T-cell (primary cell): Measurements from ENCODE around the gene GOLPH3. TPM values are rescaled to one million over a fixed set of nuclear protein-coding genes. Genes with fewer than 3 reads are reported as not detected.

Experiments
- ATAC-seq, 4 experiments: fragments of 200-7000 bp in 3 of 4; fragments of 150-1000 bp in 1 of 4; cut with Tn5 transposase; replicated peaks in 1 of 4; 1 replicate in 3 of 4; 2 replicates in 1 of 4; pipeline ENCODE4 v1.10.0; 2021; ENCODE audit warnings: moderate library complexity in 3 of 4, mild to moderate bottlenecking in 2 of 4, moderate number of reproducible peaks in 1 of 4
- CTCF ChIA-PET, 2 donors: fragments of 300-600 bp; sonication (Branson Sonifier 250); formaldehyde crosslinking; loops; one replicate each; lab custom pipeline; 2022; ENCODE audit warnings: antibody characterized with exemption in 2 of 2; lab: Charles Lee
- POLR2A ChIA-PET, 2 donors: fragments of 300-600 bp; sonication (Branson Sonifier 250); formaldehyde crosslinking; loops; one replicate each; lab custom pipeline; 2022; ENCODE audit warnings: antibody characterized with exemption in 2 of 2; lab: Charles Lee
- DNase-seq, 35 experiments: peaks; one replicate each; pipeline versions ENCODE4 v3.0.0 to v3.0.0-alpha.2; 2013 to 2023
- H3K27ac ChIP-seq: one replicate; pipeline ENCODE4 v1.5.1; 2013; ENCODE audit warnings: low read length
- H3K27me3 ChIP-seq, 2 experiments: replicated peaks in 1 of 2; 1 replicate in 1 of 2; 2 replicates in 1 of 2; pipeline versions ENCODE4 v1.6.1 to v1.7.0; 2013; ENCODE audit warnings: low read length in 1 of 2, mixed read lengths in 1 of 2; ENCODE audit not compliant: control insufficient read depth in 2 of 2, insufficient read depth in 2 of 2; ENCODE audit errors: extremely low read depth in 1 of 2
- H3K36me3 ChIP-seq, 2 donors: 1 replicate in 1 of 2; 2 replicates in 1 of 2; pipeline versions ENCODE4 v1.6.1 to v1.7.0; 2013; ENCODE audit warnings: low read length in 1 of 2; ENCODE audit not compliant: control insufficient read depth in 2 of 2, insufficient read depth in 1 of 2; ENCODE audit errors: extremely low read depth in 1 of 2
- H3K4me1 ChIP-seq, 2 experiments: 1 replicate in 1 of 2; 2 replicates in 1 of 2; pipeline versions ENCODE4 v1.6.1 to v1.7.0; 2013; ENCODE audit warnings: low read length in 2 of 2, mixed read lengths in 1 of 2; ENCODE audit not compliant: insufficient read depth in 2 of 2, control insufficient read depth in 1 of 2; ENCODE audit errors: extremely low read depth in 1 of 2
- H3K4me3 ChIP-seq, 2 donors: 1 replicate in 1 of 2; 2 replicates in 1 of 2; pipeline versions ENCODE4 v1.5.1 to v1.7.0; 2013; ENCODE audit warnings: mild to moderate bottlenecking in 2 of 2, low read length in 1 of 2, moderate library complexity in 1 of 2; ENCODE audit not compliant: control insufficient read depth in 1 of 2; ENCODE audit errors: extremely low read depth in 1 of 2
- H3K9me3 ChIP-seq: 2 replicates; pipeline ENCODE4 v1.7.0; 2013
- H3K27ac Mint-ChIP-seq, 2 donors: one replicate each; pipeline ENCODE4 v1.8.0; 2020 to 2021; ENCODE audit warnings: mild to moderate bottlenecking in 2 of 2, mixed read lengths in 2 of 2
- H3K27me3 Mint-ChIP-seq, 2 donors: one replicate each; pipeline ENCODE4 v1.8.0; 2021 to 2022; ENCODE audit warnings: mixed read lengths in 2 of 2
- H3K36me3 Mint-ChIP-seq: one replicate; pipeline ENCODE4 v1.8.0; 2021; ENCODE audit warnings: mixed read lengths
- H3K4me1 Mint-ChIP-seq, 3 donors: one replicate each; pipeline ENCODE4 v1.8.0; 2020 to 2022; ENCODE audit warnings: mixed read lengths in 3 of 3, mild to moderate bottlenecking in 1 of 3
- H3K4me3 Mint-ChIP-seq, 3 donors: one replicate each; pipeline ENCODE4 v1.8.0; 2020 to 2022; ENCODE audit warnings: mild to moderate bottlenecking in 3 of 3, mixed read lengths in 3 of 3, moderate library complexity in 3 of 3
- H3K9me3 Mint-ChIP-seq, 3 donors: one replicate each; pipeline ENCODE4 v1.8.0; 2020 to 2022; ENCODE audit warnings: mixed read lengths in 3 of 3
- WGBS: methylation state at CpG from one replicate; pipeline ENCODE4 v1.1.5; 2013; ENCODE audit warnings: missing lambda C conversion rate; ENCODE audit not compliant: insufficient coverage; 5-methylcytosine and 5-hydroxymethylcytosine counted together
- total RNA-seq, 35 experiments: library from RNA in 6 of 35; stranded (reverse) in 6 of 35; fragments of 120-200 nt in 1 of 35; gene quantifications; one replicate each; pipeline versions ENCODE4 v1.2.1 to v1.2.4 and lab custom pipeline; 2013 to 2026

The GOLPH3 gene
- total RNA-seq, 5 donors from 2014 or later (not counting 1 experiment from before 2014, with no cell fraction given) = 49.3 to 87.6 (median 73.8) TPM

DNA sequence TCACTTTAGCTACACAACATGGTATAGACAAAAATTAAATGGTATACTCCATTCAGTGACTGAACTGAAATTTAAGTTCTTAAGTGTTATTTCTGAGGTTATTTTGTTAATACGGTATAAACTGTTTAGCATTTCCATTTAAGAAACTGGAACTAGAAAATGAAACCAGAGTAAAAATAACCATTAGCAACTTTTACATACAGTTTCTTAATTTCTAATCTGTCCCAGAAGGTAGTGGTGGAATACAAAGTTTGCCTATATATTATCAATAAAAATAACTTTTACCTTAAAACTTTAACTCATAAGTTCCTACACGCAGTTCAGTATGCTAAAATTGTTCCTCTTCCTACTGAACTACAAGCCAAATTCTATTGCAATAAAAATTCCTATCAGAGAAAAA lies 10.3 kb downstream of the GOLPH3 start:
- DNase-seq = no peak
- Mint-ChIP-seq H3K4me3 (no peak overlapping the region), H3K4me1 (peaks cover 26 to 56% (median 45%) of the 10 kb centered on the region in 3 donors), H3K27me3 (no peaks in the 10 kb centered on the region), H3K27ac (no peak overlapping the region), H3K36me3 (peaks cover 23% of the 10 kb centered on the region), H3K9me3 (no peaks in the 10 kb centered on the region)
- no peak for ATAC-seq
- ChIA-PET CTCF (interaction anchor here (0.6 to 0.8 kb wide), 2 partner anchors 164 to 165 kb away, joined by 3 read pairs; no protein-coding TSS in a partner anchor), POLR2A (interaction anchor here in 1 of 2 donors (0.6 kb wide), 1 partner anchor 44 kb away, joined by 4 read pairs; no protein-coding TSS in a partner anchor)
- no peak overlapping the region for H3K4me3 ChIP-seq
- H3K4me1 ChIP-seq = peaks cover 2 to 17% of the 10 kb centered on the region in 2 experiments
- WGBS = no CpG with 5 or more reads among the region's 2 CpGs
- H3K36me3 ChIP-seq = peaks cover 0 to 13% of the 10 kb centered on the region in 2 donors
- no peak overlapping the region for H3K27ac ChIP-seq
- no peaks in the 10 kb centered on the region for H3K27me3 ChIP-seq
- H3K9me3 ChIP-seq = no peaks in the 10 kb centered on the region

DNA sequence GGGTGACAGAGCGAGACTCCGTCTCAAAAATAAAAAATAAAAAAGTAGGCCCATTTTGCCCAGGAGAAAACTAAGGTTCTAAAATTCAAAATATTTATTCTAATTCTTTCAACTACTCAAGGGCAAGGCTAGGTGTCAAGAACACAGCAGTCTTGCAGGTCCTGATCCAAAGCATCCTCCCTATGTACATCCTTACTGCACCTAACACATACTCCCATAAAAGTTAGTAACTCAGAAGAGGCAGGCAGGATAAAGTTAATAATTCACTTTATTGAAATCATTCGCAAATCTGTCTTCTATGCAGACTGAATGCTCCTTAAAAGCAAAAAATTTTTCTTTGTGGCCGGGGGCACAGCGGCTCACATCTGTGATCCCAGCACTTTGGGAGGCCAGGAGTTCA lies 11.1 kb downstream of the GOLPH3 start:
- ChIA-PET CTCF (interaction anchor here in 1 of 2 donors (0.8 kb wide), 1 partner anchor 165 kb away, joined by 3 read pairs; no protein-coding TSS in a partner anchor), POLR2A (interaction anchor here in 1 of 2 donors (0.8 kb wide), 1 partner anchor 300 kb away, joined by 3 read pairs; no protein-coding TSS in a partner anchor)
- 100% methylated on average over 2 of the region's 5 CpGs for WGBS
- H3K27me3 Mint-ChIP-seq = no peaks in the 10 kb centered on the region
- H3K36me3 Mint-ChIP-seq = peaks cover 15% of the 10 kb centered on the region
- H3K9me3 Mint-ChIP-seq = no peaks in the 10 kb centered on the region
- ATAC-seq (no peak), DNase-seq (no peak)
- Histone ChIP-seq H3K4me3 (no peak overlapping the region), H3K27me3 (no peaks in the 10 kb centered on the region), H3K27ac (no peak overlapping the region), H3K36me3 (peaks cover 0 to 11% of the 10 kb centered on the region in 2 donors), H3K9me3 (no peaks in the 10 kb centered on the region), H3K4me1 (peaks cover 2 to 21% of the 10 kb centered on the region in 2 experiments)
- H3K4me1 Mint-ChIP-seq = peaks cover 19 to 49% (median 38%) of the 10 kb centered on the region in 3 donors
- no peak overlapping the region for H3K27ac Mint-ChIP-seq
- H3K4me3 Mint-ChIP-seq = no peak overlapping the region

DNA sequence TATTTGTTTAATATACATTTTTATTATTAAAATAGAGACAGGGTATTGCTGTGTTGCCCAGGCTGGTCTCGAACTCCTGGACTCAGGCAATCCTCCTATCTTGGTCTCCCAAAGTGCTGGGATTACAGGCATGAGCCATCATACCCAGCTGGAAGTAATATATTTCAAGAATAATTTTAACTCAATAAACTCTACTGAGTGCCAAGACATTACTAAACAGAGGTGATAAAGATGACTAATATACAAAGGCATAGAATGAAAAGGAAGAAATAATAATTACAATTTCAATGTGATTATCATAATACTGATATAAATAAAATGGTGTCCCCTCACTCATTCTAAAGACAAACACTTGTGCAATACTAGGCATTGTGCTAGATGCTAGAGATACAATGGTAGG lies 13.9 kb downstream of the GOLPH3 start:
- Mint-ChIP-seq H3K4me1 (peaks cover 18 to 39% (median 27%) of the 10 kb centered on the region in 3 donors), H3K4me3 (no peak overlapping the region), H3K36me3 (peaks cover 12% of the 10 kb centered on the region), H3K27me3 (no peaks in the 10 kb centered on the region), H3K9me3 (no peaks in the 10 kb centered on the region), H3K27ac (no peak overlapping the region)
- Histone ChIP-seq H3K27me3 (no peaks in the 10 kb centered on the region), H3K9me3 (no peaks in the 10 kb centered on the region), H3K36me3 (peaks cover 0 to 5% of the 10 kb centered on the region in 2 donors), H3K27ac (no peak overlapping the region), H3K4me1 (peaks cover 0 to 27% of the 10 kb centered on the region in 2 experiments), H3K4me3 (no peak overlapping the region)
- DNase-seq = no peak
- ChIA-PET CTCF (interaction anchor here in 1 of 2 donors (0.7 kb wide), 1 partner anchor 245 kb away, joined by 4 read pairs; no protein-coding TSS in a partner anchor), POLR2A (interaction anchor here in 1 of 2 donors (1.2 kb wide), 1 partner anchor 13 kb away, joined by 3 read pairs; no protein-coding TSS in a partner anchor)
- no peak for ATAC-seq
- no CpG with 5 or more reads among the region's 1 CpG for WGBS

DNA sequence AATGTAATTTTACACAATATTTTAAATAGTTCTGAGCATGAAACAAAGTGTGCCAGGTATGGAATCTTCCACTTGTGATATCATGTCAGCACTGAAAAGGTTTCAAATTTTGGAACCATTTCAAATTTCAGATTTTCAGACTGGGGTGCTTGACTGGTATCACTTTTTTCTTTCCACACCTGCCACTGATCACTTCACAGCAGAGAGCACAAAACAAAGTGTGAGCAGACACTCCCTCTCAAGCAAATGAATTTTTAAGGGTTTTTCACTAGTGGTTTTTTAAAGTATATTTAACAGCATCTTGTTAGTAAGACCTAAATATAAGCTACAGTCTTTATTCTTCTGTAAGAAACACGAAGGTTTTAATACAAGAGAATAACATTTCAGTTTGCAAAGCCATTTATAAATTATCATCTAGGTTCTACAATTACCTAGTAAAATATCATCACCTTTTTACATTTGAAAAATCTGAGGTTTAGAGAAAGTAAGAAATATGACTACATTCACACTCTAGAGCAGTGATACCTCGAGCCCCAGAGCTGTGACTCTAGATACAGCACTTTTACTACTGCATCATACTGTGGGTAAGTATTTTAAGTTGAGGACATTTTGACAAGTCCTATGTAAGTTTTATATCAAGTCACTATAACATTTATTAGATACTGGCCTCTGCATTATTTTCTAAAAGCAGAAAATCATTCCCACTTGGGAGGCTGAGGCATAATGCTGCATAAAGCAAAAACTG lies 14.6 kb downstream of the GOLPH3 start:
- no CpG with 5 or more reads among the region's 2 CpGs for WGBS
- H3K4me1 ChIP-seq = peaks cover 0 to 27% of the 10 kb centered on the region in 2 experiments
- H3K27me3 ChIP-seq = no peaks in the 10 kb centered on the region
- CTCF ChIA-PET = interaction anchor here in 1 of 2 donors (0.5 kb wide), 1 partner anchor 432 kb away, joined by 4 read pairs; no protein-coding TSS in a partner anchor
- no peaks in the 10 kb centered on the region for H3K9me3 Mint-ChIP-seq
- DNase-seq = no peak
- no peak overlapping the region for H3K4me3 Mint-ChIP-seq
- H3K4me3 ChIP-seq = no peak overlapping the region
- H3K27ac Mint-ChIP-seq = no peak overlapping the region
- peaks cover 11% of the 10 kb centered on the region for H3K36me3 Mint-ChIP-seq
- ATAC-seq = no peak
- POLR2A ChIA-PET = interaction anchor here in 1 of 2 donors (1.2 kb wide), 1 partner anchor 14 kb away, joined by 3 read pairs; no protein-coding TSS in a partner anchor
- no peak overlapping the region for H3K27ac ChIP-seq
- H3K9me3 ChIP-seq = no peaks in the 10 kb centered on the region
- peaks cover 22 to 40% (median 31%) of the 10 kb centered on the region in 3 donors for H3K4me1 Mint-ChIP-seq
- H3K36me3 ChIP-seq = peaks cover 0 to 5% of the 10 kb centered on the region in 2 donors
- no peaks in the 10 kb centered on the region for H3K27me3 Mint-ChIP-seq

- no peak overlapping the region for H3K27ac ChIP-seq
- peaks cover 23 to 41% (median 34%) of the 10 kb centered on the region in 3 donors for H3K4me1 Mint-ChIP-seq
- no peaks in the 10 kb centered on the region for H3K9me3 Mint-ChIP-seq
- CTCF ChIA-PET = no interaction called here
- no peak overlapping the region for H3K27ac Mint-ChIP-seq
- no peak for ATAC-seq
- H3K36me3 ChIP-seq = peaks cover 0 to 5% of the 10 kb centered on the region in 2 donors
- H3K4me3 ChIP-seq = no peak overlapping the region
- no peaks in the 10 kb centered on the region for H3K9me3 ChIP-seq
- H3K4me1 ChIP-seq = peaks cover 0 to 24% of the 10 kb centered on the region in 2 experiments
- peaks cover 8% of the 10 kb centered on the region for H3K36me3 Mint-ChIP-seq
- H3K27me3 Mint-ChIP-seq = no peaks in the 10 kb centered on the region
- H3K4me3 Mint-ChIP-seq = no peak overlapping the region
- no peak for DNase-seq
- POLR2A ChIA-PET = interaction anchor here in 1 of 2 donors (0.6 to 0.7 kb wide), 3 partner anchors 15 to 443 kb away, joined by 3 to 5 read pairs (median 3); no protein-coding TSS in a partner anchor
- H3K27me3 ChIP-seq = no peaks in the 10 kb centered on the region
- 88% methylated on average over 2 of the region's 2 CpGs for WGBS
These were observed 15.5 kb downstream of the GOLPH3 start for GRCh38 chr5:32158679-32158975.

DNA sequence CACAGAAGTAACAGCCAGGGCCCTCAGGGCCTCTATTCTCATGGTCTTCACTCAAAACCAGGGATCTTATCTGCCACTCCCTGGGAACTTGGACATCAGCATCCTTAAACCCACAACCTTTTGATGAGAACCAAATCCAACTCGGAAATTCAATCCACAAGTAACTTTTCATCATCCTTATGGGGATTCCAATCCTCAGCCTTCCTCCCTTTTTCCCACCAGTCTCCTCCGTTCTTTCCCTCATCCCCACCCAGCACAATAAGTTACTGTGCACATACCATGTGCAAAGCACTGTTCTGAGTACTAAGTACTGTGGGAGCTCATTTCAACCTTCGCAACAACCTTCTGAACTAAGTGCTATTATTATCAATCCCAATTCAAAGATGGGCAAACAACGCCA lies 17.0 kb downstream of the GOLPH3 start:
- Histone ChIP-seq H3K4me3 (no peak overlapping the region), H3K27me3 (no peaks in the 10 kb centered on the region), H3K9me3 (no peaks in the 10 kb centered on the region), H3K36me3 (peaks cover 0 to 5% of the 10 kb centered on the region in 2 donors), H3K27ac (no peak overlapping the region), H3K4me1 (peaks cover 0 to 24% of the 10 kb centered on the region in 2 experiments)
- Mint-ChIP-seq H3K36me3 (peaks cover 12% of the 10 kb centered on the region), H3K27me3 (no peaks in the 10 kb centered on the region), H3K4me1 (peaks cover 35 to 44% (median 42%) of the 10 kb centered on the region in 3 donors), H3K27ac (no peak overlapping the region), H3K4me3 (no peak overlapping the region), H3K9me3 (no peaks in the 10 kb centered on the region)
- ATAC-seq (no peak), DNase-seq (no peak)
- ChIA-PET CTCF (no interaction called here), POLR2A (no interaction called here)
- 98% methylated on average over 4 of the region's 4 CpGs for WGBS
